HCT116 (cell line): ENCODE data around the gene BICRAL. TPM values are rescaled to one million over a fixed set of nuclear protein-coding genes. Genes with fewer than 3 reads are reported as not detected.

Experiments
- ATAC-seq: fragments of 200-7000 bp; cut with Tn5 transposase; 2 replicates; pipeline ENCODE4 v1.9.1; 2020; ENCODE audit warnings: mild to moderate bottlenecking, moderate library complexity
- BruUV-seq: library from RNA; stranded (reverse); fragments of 400-500 nt; replicated peaks from 2 replicates; lab custom pipeline; 2021; lab: Mats Ljungman, UMichigan
- CTCF ChIA-PET: fragments of 300-600 bp; sonication (Branson Sonifier 250); formaldehyde crosslinking; loops from one replicate; lab custom pipeline; 2021; ENCODE audit warnings: antibody characterized with exemption; lab: Charles Lee
- POLR2A ChIA-PET: fragments of 300-600, 350-600 bp; sonication (Branson Sonifier 250); formaldehyde crosslinking; loops from one replicate; lab custom pipeline; 2021; ENCODE audit warnings: antibody characterized with exemption; lab: Charles Lee
- RAD21 ChIA-PET, 2 experiments: fragments of 300-600 bp; sonication (Branson Sonifier 250); formaldehyde crosslinking; loops; one replicate each; lab custom pipeline; 2023; ENCODE audit warnings: low total read pairs in 2 of 2; ENCODE audit not compliant: uncharacterized antibody in 2 of 2, unreplicated experiment in 2 of 2, low non-redundant PET in 1 of 2; lab: Charles Lee
- DNase-seq: peaks from one replicate; pipeline ENCODE4 v3.0.0-alpha.2; 2010; ENCODE audit warnings: low read depth, low spot score
- H2AFZ ChIP-seq: fragments of 200-600 bp; shearing (Covaris generic), sonication (generic); 2 replicates; pipeline ENCODE4 v1.6.1; 2017; ENCODE audit warnings: low read depth, mixed run types, mixed read lengths, antibody characterized with exemption, low read length; ENCODE audit not compliant: poor library complexity, severe bottlenecking
- H3K27ac ChIP-seq: 2 replicates; pipeline ENCODE4 v1.5.1; 2012; ENCODE audit warnings: low read depth, low read length
- H3K27me3 ChIP-seq: fragments of 200-600 bp; sonication (generic); 2 replicates; pipeline ENCODE4 v1.6.1; 2016; ENCODE audit warnings: mixed run types, low read length, mixed read lengths; ENCODE audit not compliant: insufficient read depth
- H3K36me3 ChIP-seq, 2 experiments: fragments of 200-500 bp in 1 of 2; fragments of 200-600 bp in 1 of 2; sonication (Bioruptor generic) in 1 of 2; sonication (generic) in 1 of 2; 2 replicates each; pipeline versions ENCODE4 v1.5.1 to v1.6.1; 2014 to 2016; ENCODE audit warnings: low read length in 2 of 2, inconsistent platforms in 1 of 2, mixed read lengths in 1 of 2, mixed run types in 1 of 2; ENCODE audit not compliant: insufficient read depth in 2 of 2, control insufficient read depth in 1 of 2
- H3K4me1 ChIP-seq, 2 experiments: fragments of 200-600 bp in 1 of 2; sonication (generic) in 1 of 2; 2 replicates each; pipeline versions ENCODE4 v1.5.1 to v1.6.1; 2012 to 2017; ENCODE audit warnings: low read length in 2 of 2, inconsistent platforms in 1 of 2, mild to moderate bottlenecking in 1 of 2, mixed read lengths in 1 of 2, mixed run types in 1 of 2, moderate library complexity in 1 of 2; ENCODE audit not compliant: insufficient read depth in 2 of 2, control insufficient read depth in 1 of 2
- H3K4me2 ChIP-seq: fragments of 200-600 bp; sonication (generic); 2 replicates; pipeline ENCODE4 v1.6.1; 2017; ENCODE audit warnings: mixed run types, low read length, mixed read lengths
- H3K4me3 ChIP-seq, 2 experiments: fragments of 200-600 bp in 1 of 2; sonication (generic) in 1 of 2; replicated peaks in 1 of 2; 2 replicates each; pipeline ENCODE4 v1.5.1; 2011 to 2016; ENCODE audit warnings: low read length in 2 of 2, control low read depth in 1 of 2, low read depth in 1 of 2, mild to moderate bottlenecking in 1 of 2, mixed read lengths in 1 of 2, mixed run types in 1 of 2
- H3K79me2 ChIP-seq: fragments of 200-600 bp; sonication (generic); 2 replicates; pipeline ENCODE4 v1.6.1; 2017; ENCODE audit warnings: mild to moderate bottlenecking, mixed run types, low read length, moderate library complexity, mixed read lengths; ENCODE audit not compliant: insufficient read depth
- H3K9ac ChIP-seq: fragments of 200-600 bp; sonication (generic); 2 replicates; pipeline ENCODE4 v1.6.1; 2016; ENCODE audit warnings: low read length, mixed read lengths
- H3K9me2 ChIP-seq: fragments of 200-600 bp; sonication (generic), shearing (Covaris generic); 2 replicates; pipeline ENCODE4 v1.6.1; 2017; ENCODE audit warnings: mixed run types, mild to moderate bottlenecking, moderate library complexity; ENCODE audit not compliant: insufficient read depth
- H3K9me3 ChIP-seq, 2 experiments: fragments of 200-500 bp in 1 of 2; fragments of 200-600 bp in 1 of 2; sonication (Bioruptor generic) in 1 of 2; sonication (generic) in 1 of 2; 2 replicates each; pipeline ENCODE4 v1.6.1; 2014 to 2017; ENCODE audit warnings: low read length in 2 of 2, mixed read lengths in 2 of 2, inconsistent platforms in 1 of 2, low read depth in 1 of 2, mild to moderate bottlenecking in 1 of 2, mixed run types in 1 of 2, moderate library complexity in 1 of 2; ENCODE audit not compliant: control insufficient read depth in 1 of 2, insufficient read depth in 1 of 2
- H4K20me1 ChIP-seq: fragments of 200-600 bp; sonication (generic), shearing (Covaris generic); 2 replicates; pipeline ENCODE4 v1.6.1; 2017; ENCODE audit warnings: mixed run types, mild to moderate bottlenecking, moderate library complexity; ENCODE audit not compliant: insufficient read depth
- CBX3 ChIP-seq: IDR thresholded peaks from 2 replicates; pipeline ENCODE4 v1.6.1; 2012; ENCODE audit warnings: low read depth
- CEBPB ChIP-seq: IDR thresholded peaks from 2 replicates; pipeline ENCODE4 v1.6.1; 2012; ENCODE audit warnings: low read depth
- CTCF ChIP-seq, 3 experiments: fragments of 200-600 bp in 1 of 3; sonication (generic) in 1 of 3; IDR thresholded peaks in 2 of 3; conservative IDR thresholded peaks in 1 of 3; 2 replicates each; pipeline ENCODE4 v1.5.1; 2012 to 2017; ENCODE audit warnings: low read depth in 2 of 3, low read length in 2 of 3, antibody characterized with exemption in 1 of 3, borderline replicate concordance in 1 of 3, control low read depth in 1 of 3, mild to moderate bottlenecking in 1 of 3, mixed read lengths in 1 of 3, mixed run types in 1 of 3, moderate library complexity in 1 of 3; ENCODE audit not compliant: insufficient read depth in 1 of 3
- EGR1 ChIP-seq: IDR thresholded peaks from 2 replicates; pipeline ENCODE4 v1.6.1; 2012; ENCODE audit warnings: low read depth
- ELF1 ChIP-seq: IDR thresholded peaks from 2 replicates; pipeline ENCODE4 v1.6.1; 2012; ENCODE audit warnings: low read depth, borderline replicate concordance
- MAX ChIP-seq: IDR thresholded peaks from 2 replicates; pipeline ENCODE4 v1.6.1; 2012
- POLR2A ChIP-seq: IDR thresholded peaks from 2 replicates; pipeline ENCODE4 v1.7.0; 2011; ENCODE audit warnings: borderline replicate concordance; ENCODE audit not compliant: insufficient read depth, insufficient read length; ENCODE audit errors: extremely low read depth
- RAD21 ChIP-seq: IDR thresholded peaks from 2 replicates; pipeline ENCODE4 v1.6.1; 2012; ENCODE audit warnings: low read depth, mild to moderate bottlenecking
- REST ChIP-seq: IDR thresholded peaks from 2 replicates; pipeline ENCODE4 v1.6.1; 2012; ENCODE audit warnings: low read depth
- SIN3A ChIP-seq: IDR thresholded peaks from 2 replicates; pipeline ENCODE4 v1.6.1; 2012; ENCODE audit warnings: low read depth
- SP1 ChIP-seq: IDR thresholded peaks from 2 replicates; pipeline ENCODE4 v1.6.1; 2012; ENCODE audit warnings: low read depth
- SRF ChIP-seq: IDR thresholded peaks from 2 replicates; pipeline ENCODE4 v1.6.1; 2012; ENCODE audit warnings: low read depth
- TCF7L2 ChIP-seq: IDR thresholded peaks from 2 replicates; pipeline ENCODE4 v1.7.0; 2011; ENCODE audit warnings: borderline replicate concordance, inconsistent platforms; ENCODE audit not compliant: insufficient read depth, insufficient read length; ENCODE audit errors: extremely low read depth
- ZBTB33 ChIP-seq: IDR thresholded peaks from 2 replicates; pipeline ENCODE4 v1.6.1; 2011; ENCODE audit warnings: mild to moderate bottlenecking, low read length, moderate library complexity; ENCODE audit not compliant: insufficient replicate concordance; ENCODE audit errors: extremely low read depth
- ZNF274 ChIP-seq: fragments of 200-500 bp; sonication (Bioruptor generic); IDR thresholded peaks from 2 replicates; pipeline ENCODE4 v1.6.1; 2014; ENCODE audit warnings: mild to moderate bottlenecking, low read depth, low read length, inconsistent platforms
- intact Hi-C: fragments of 100-400 bp; cut with micrococcal nuclease; formaldehyde crosslinking; loops from 2 replicates; pipeline ENCODE4 v1.10.0; 2022
- total RNA-seq: library from RNA; stranded (reverse); gene quantifications from one replicate; pipeline ENCODE4 v1.2.1, GENCODE V29; 2021; ENCODE audit not compliant: unreplicated experiment

The BICRAL gene
- total RNA-seq, 1 experiment from 2014 or later, result 14.9 TPM

- intact Hi-C loops, result no loop called here
- H4K20me1 ChIP-seq, result no peaks in the 10 kb centered on the region
- H3K4me2 ChIP-seq, result no peak overlapping the region
- RAD21 ChIA-PET, result no interaction called here
- ATAC-seq, result no peak
- H3K9me2 ChIP-seq, result no peaks in the 10 kb centered on the region
- no peak for DNase-seq
- H3K36me3 ChIP-seq, result peaks cover 8 to 13% of the 10 kb centered on the region in 2 experiments; a peak in 3 of 4 replicates
- no peaks in the 10 kb centered on the region for H3K27me3 ChIP-seq
- no peaks in the 10 kb centered on the region for H3K9me3 ChIP-seq
- H3K79me2 ChIP-seq, result no peaks in the 10 kb centered on the region
- H3K9ac ChIP-seq, result no peak overlapping the region
- TF ChIP-seq ELF1, result no peak
- no peak for TF ChIP-seq MAX
- TF ChIP-seq SP1, result no peak
- no peak for TF ChIP-seq EGR1
- no peak for TF ChIP-seq CTCF (IDR thresholded peaks at IDR 0.05 in 2 of 3, conservative IDR thresholded peaks at IDR 0.05 in 1 of 3; ENCODE audit: borderline replicate concordance in 1 of 3, insufficient read depth in 1 of 3, low read depth in 2 of 3, low read length in 2 of 3)
- TF ChIP-seq RAD21, result no peak
- no peak for TF ChIP-seq CBX3
- no peak for TF ChIP-seq REST
- no peak for TF ChIP-seq SIN3A
- TF ChIP-seq POLR2A, result no peak
- TF ChIP-seq CEBPB, result no peak
- no peak for TF ChIP-seq SRF
- TF ChIP-seq ZNF274, result no peak
- no peak for TF ChIP-seq ZBTB33
- no peak for TF ChIP-seq TCF7L2
- no TSS peak for BruUV-seq
- H3K27ac ChIP-seq, result no peak overlapping the region
- H2AFZ ChIP-seq, result no peak overlapping the region
- no peaks in the 10 kb centered on the region for H3K4me1 ChIP-seq
- POLR2A ChIA-PET, result no interaction called here
- no peak overlapping the region for H3K4me3 ChIP-seq
- CTCF ChIA-PET, result no interaction called here
Observed at GRCh38 chr6:42829561-42830092, 47.8 kb downstream of the BICRAL start.
